ENCODE measurements around the gene ZNF700. TPM values are rescaled to one million over a fixed set of nuclear protein-coding genes. Genes with fewer than 3 reads are reported as not detected.
A peak's percentile ranks its signal among the peaks of the same experiment; 100 is the strongest.

The ZNF700 gene
- total and polyA plus RNA-seq, 9 of the 15 experiments (the other 6 are each of a cell fraction or from before 2014, with no cell fraction given): 10.3 to 24.7 (median 14.1) TPM

DNA sequence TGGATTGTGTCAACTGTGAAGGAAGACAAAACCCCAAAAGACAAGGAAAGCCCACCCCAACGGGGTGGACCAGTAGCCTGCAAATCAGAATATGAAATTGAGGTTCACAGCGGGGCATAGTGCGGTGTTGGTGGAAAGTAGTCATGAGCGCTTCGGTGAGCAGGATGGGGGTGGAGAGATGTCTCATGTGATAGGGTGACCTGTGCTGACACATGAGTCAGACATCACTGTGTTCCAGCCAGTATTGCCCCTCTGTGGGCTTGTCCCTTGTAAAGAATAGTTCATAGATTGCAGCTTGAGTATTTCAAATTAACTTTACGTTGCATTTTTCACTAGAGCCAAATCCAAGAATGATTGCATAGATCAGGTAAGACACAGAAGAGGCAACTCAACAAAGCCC lies 30.1 kb upstream of the ZNF700 start (continued):
- no peak for TF ChIP-seq ZNF134 (CRISPR knock-in tag; conservative IDR thresholded peaks at IDR 0.05)
- TF ChIP-seq TCF3 (CRISPR knock-in tag; IDR thresholded peaks at IDR 0.05): no peak
- TF ChIP-seq ILF3 (IDR thresholded peaks at IDR 0.05; ENCODE audit: borderline replicate concordance): no peak
- no peak for TF ChIP-seq CBX1 (IDR thresholded peaks at IDR 0.05; ENCODE audit: low read depth)
- TF ChIP-seq JUN (IDR thresholded peaks at IDR 0.05; ENCODE audit: borderline replicate concordance, low read depth, low read length): 0 out of 2 replicates have a peak, but pooled peaks have one; percentile 23
- TF ChIP-seq JUN (CRISPR knock-in tag; IDR thresholded peaks at IDR 0.05; ENCODE audit: borderline replicate concordance): no peak
- TF ChIP-seq ZKSCAN3 (CRISPR knock-in tag; IDR thresholded peaks at IDR 0.05): no peak
- TF ChIP-seq TFAM (CRISPR knock-in tag; conservative IDR thresholded peaks at IDR 0.05): no peak
- TF ChIP-seq ZNF766 (CRISPR knock-in tag; conservative IDR thresholded peaks at IDR 0.05): no peak
- no peak for TF ChIP-seq ZNF507 (tag; conservative IDR thresholded peaks at IDR 0.05)
- no peak for TF ChIP-seq E2F8 (IDR thresholded peaks at IDR 0.05; ENCODE audit: low read depth, partially characterized antibody)
- TF ChIP-seq, protein P1, sequence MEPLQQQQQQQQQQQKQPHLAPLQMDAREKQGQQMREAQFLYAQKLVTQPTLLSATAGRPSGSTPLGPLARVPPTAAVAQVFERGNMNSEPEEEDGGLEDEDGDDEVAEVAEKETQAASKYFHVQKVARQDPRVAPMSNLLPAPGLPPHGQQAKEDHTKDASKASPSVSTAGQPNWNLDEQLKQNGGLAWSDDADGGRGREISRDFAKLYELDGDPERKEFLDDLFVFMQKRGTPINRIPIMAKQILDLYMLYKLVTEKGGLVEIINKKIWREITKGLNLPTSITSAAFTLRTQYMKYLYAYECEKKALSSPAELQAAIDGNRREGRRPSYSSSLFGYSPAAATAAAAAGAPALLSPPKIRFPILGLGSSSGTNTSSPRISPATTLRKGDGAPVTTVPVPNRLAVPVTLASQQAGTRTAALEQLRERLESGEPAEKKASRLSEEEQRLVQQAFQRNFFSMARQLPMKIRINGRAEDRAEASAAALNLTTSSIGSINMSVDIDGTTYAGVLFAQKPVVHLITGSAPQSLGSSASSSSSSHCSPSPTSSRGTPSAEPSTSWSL (CRISPR knock-in tag; IDR thresholded peaks at IDR 0.05; ENCODE audit: borderline replicate concordance): no peak
- TF ChIP-seq MCM2 (IDR thresholded peaks at IDR 0.05; ENCODE audit: low read depth): no peak
- TF ChIP-seq ZNF318 (IDR thresholded peaks at IDR 0.05; ENCODE audit: borderline replicate concordance in 1 of 2, low read depth in 1 of 2): no peak
- peak; percentile 58 for TF ChIP-seq FOSL1 (tag; conservative IDR thresholded peaks at IDR 0.05)
- no peak for TF ChIP-seq ZNF77 (CRISPR knock-in tag; IDR thresholded peaks at IDR 0.05)
